ENCODE measurements around the gene SV2B.

SV2B gene

DNA sequence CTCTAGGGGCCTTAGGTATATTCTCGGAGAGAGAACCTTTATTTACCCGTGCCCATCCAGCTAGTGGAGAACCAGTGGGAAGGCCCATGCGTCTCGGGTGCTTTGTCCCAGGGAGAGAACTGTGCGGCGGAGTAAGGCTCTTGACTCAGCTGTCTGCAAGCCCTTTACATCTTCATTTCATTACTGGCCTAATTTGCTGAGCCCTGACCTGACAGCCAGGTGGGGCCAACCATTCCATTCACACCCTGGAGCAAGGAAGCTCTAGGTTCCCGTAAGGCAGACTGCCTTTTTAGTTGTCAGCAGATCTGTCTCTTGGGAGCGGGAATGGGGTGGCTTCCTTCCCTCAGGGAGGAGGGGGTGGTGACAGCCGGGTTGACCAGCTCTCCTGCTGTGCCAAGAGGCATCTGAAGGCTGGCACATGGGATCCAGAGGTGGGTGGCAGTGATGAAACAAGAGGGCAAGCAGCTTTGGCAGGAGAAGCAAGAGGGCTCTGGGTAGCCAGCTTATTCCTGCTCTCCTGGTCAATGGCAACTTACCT is 36.4 kb downstream of the SV2B start:
- DNase-seq (ENCODE audit: low read depth, low spot score), result no peak

DNA sequence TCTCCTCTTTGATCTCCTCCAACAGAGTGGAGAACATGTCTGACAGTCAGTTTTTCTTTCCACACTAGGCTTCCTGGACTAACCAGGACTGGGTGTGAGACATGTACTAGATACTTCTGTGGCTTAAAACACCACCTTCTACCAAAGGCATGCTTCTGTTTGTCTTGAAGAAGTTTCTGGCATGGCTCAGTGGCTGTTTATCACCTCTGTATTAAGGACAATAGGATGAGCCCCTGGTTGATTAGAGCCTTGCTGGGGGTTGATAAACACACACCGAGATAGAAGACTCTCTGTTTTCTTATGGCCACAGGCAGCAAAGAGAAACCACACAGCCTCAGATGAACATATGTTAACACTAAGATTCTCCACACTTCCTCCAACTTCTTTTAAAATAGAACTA is 40.5 kb downstream of the SV2B start:
- no peak for DNase-seq (ENCODE audit: low read depth, low spot score)

DNA sequence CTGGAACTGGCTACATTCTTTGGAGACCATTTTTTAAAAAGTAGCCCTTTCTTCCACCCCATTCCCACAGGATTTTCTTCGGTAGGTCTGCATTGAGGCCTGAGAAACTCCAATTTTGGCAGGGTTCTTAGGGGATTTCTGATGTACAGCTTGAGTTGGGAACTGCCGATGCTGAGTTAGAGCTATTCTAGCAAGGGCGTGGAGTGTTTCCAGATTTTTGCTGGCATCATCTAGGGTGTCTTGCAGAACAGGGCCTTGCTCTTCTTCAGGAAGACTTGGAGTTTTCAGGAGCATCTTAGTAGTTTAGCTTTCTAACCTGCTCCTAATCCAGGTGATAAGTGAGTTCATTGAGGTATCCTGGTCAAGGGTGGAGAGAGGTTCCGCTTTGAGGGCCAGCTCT is 41.0 kb downstream of the SV2B start:
- DNase-seq (ENCODE audit: low read depth, low spot score), result no peak

DNA sequence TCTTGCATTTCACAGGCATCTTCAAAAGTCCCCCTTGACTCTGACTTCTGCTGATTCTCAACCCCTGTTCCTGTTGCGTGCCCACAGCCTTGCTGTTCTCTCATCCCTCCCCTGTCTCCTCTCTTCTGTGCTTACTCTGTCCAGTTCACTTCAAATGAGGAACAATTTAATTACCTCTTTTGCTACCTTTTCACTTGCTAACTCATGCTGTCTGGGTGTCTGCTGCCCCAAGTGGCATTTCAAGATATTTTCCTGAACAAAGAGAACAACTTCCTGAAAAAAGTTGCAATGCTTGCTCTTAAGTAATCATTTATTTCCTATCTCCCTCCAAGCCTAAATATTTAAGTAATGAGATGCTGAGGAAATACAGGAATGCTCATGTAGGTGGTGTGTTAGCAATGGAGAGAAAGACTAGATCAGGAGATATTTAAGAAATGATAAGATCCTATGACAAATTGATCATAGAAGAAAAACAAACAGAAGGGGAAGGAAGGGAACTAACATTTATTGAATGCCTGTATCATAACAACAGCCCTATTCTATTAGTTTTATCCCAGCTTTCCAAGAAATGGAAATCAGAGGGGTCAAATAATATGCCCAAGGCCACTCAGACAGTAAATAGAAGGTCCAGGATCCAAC is 42.2 kb downstream of the SV2B start:
- DNase-seq (ENCODE audit: low read depth, low spot score), result no peak

DNA sequence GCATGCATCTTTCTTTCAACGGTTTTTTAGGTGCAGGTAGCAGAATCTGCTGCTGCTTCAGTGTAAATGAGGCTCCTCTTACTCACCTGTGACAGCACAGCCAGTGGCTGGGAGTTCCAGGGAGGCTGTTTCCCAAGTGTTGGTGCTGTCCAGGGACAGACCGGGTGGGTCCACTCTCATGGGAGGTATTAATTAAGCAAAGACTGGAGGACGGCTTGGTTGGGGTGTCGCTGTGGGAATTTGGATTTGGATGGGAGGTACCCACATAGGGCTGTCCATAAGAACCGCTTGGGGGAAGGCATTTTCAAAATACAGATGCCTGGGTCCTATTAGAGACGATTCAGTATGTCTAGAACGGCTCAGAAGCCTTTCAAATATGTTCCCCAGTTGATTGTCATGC is 42.9 kb downstream of the SV2B start:
- DNase-seq (ENCODE audit: low read depth, low spot score), result no peak

DNA sequence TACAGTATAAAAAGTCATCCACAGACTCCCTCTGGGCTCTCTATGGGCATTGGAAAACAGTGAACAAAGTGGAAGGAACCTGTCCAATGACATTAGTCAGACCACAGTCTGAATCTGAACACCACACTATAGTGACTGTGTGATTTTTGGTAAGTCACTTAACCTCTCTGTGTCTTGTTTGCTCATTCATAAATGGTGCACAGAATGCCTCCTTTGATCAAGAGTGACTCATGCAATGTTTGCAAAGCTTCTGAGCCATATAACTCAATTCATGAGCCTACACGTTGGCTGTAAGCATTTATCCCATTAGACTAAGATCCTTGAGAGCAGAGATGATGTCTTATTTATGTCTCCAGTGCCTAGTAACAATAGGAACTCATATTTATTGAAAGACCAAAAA is 46.7 kb downstream of the SV2B start:
- no peak for DNase-seq (ENCODE audit: low read depth, low spot score)

DNA sequence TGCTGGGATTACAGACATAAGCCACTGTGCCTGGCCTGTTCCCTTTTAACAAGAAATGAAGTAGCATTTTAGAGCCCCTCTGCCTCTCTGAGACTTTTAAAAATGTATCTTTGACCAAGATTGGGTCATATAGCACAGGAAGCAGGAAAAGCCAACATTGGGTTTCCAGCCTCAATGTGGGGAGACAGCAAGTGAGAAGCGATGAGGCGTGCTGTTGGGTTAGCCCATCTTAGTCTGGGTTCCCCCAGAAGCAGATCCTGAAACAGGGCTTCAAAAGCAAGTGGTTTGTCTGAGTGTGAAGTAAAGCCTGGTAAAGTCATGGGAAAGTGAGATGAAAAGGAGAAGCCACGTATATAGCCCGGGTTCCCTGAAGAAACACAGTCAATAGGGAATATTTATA is 48.2 kb downstream of the SV2B start:
- DNase-seq (ENCODE audit: low read depth, low spot score), result no peak

DNA sequence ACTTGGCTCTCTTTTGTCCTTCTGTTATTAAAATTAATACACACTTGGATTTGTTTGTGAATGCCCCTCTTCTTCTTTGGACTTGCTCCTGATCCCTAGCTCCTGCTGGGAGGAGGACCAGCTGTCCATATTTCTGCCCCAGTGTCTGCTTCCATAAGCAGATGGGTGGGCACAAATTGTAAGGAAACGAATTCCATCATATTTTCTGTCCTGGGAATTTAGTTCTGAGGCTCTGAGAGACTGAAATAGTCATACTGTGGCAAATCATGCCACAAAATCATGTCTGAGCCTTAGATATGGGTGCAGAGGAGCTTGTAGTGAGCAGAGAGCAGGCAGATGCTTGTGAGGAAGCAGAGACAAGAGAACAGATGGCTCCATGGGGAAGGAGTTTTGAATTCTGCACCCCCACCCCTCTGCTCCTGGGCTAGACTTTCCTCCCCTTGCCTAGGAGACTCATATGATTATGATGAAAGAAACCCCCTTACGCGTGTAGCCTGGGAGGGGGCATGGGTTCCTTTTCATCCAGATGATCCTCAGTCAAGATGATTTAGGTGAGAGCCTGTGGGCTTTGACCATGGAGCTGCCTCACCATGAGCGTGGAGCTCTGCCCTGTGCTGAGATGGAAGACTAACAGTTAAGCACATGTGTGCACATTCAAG is 50.6 kb downstream of the SV2B start:
- DNase-seq (ENCODE audit: low read depth, low spot score), result no peak

DNA sequence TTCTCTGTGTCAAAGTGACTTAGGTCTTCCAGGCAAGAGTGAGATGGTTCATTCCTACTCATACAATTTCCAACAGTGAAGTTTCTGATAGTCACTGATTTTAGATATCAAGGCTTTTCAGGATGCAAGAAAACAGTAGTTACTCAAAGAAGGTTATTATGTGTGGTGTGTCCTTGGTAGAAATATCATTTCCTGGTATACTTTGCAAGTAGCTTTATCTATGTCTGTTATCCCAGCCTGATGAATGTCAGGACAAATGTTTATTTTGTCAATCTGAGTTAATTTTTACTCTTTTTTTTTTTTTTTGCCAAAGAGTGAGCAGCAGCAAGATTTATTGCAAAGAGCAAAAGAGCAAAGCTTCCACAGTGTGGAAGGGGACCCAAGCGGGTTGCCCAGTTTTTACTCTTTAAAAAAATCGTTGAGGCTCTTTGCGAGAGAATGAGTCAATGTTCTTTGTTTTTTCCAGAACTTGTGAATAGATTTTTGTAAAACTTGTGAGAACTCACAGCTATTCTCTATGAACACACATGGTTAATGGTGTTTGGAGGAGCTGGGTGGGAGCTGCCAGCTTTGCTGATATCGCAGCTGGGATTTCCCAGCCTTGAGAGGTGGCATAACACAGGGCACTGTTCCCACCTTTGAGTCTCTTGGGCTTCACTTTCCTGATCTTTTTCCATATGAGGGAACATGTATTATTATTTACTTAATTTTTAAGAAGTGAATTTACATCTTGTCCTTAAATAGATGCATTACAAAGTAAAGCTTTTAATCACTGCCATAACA is 51.9 kb downstream of the SV2B start:
- DNase-seq (ENCODE audit: low read depth, low spot score), result no peak

DNA sequence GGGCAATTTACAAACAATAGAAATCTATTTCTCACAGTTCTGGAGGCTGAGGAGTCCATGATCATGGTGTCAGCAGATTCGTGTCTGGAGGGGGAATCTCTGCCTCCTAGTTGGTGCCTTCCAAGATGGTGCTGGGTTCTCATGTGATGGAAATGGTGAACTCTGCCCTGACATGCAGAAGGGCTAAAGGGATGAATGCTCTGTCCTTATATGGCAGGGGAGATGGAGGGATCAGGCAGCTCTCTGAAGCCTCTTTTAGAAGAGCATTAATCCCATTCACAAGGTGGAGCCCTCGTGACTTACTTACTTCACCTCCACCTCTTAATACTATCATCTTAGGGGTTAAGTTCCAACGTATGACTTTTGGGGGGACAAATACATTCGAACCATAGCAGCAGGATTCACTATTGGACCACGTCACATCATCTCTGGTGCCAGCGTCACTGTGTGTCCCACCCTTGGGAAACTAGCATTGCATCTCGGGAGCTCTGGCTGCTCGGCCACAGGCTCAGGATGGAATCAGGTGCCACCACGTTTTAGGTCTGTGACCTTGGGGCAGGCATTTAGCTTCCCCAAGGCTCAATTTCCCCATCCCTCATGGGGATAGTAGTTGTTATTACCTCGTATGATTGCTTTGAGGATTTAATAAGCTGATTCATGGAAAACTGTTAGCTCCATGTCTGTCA is 53.0 kb downstream of the SV2B start:
- no peak for DNase-seq (ENCODE audit: low read depth, low spot score)

DNA sequence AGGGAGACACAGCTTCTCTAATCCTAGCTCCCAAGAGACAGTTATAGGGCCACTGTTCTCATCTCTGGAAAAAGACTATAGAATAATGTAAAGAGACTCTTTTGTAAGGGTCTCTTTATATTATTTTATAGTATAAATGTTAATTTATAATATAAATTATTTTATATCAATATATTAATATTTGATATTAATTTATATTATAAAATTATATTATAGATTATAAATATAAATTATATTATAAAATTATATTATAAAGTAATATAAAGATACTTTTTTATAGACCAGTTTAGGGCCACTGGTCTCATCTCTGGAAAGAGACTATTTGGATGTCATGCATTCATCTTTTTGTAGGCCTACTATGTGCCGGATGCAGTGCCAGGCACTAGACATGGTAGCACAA is 53.9 kb downstream of the SV2B start:
- DNase-seq (ENCODE audit: low read depth, low spot score), result no peak

DNA sequence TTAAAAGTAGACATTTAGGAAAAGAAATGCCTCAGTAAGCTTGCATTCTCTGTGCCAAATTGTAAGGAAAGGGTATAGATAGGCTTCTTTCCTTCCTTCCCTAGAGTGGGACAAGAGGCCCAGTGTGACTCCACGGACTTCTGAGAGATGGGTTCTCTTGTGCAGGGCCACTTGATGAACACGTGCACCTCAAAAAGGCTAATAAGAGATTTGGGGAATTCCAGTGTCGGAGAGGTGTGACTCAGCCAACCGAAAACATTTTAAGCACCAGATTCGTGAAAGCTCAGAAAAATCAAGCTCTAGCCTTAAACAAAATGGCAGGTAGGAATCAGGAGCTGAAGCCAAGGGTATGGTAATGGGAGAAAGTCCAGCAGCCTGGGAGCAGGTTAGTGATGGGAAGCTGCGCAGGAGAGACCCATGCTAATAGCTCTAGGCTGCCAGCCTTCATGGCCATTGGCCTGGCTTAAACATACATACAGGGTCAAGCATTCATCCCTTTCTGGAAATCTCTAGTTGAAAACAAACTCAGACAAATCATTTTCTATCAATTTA is 56.2 kb downstream of the SV2B start:
- no peak for DNase-seq (ENCODE audit: low read depth, low spot score)

DNA sequence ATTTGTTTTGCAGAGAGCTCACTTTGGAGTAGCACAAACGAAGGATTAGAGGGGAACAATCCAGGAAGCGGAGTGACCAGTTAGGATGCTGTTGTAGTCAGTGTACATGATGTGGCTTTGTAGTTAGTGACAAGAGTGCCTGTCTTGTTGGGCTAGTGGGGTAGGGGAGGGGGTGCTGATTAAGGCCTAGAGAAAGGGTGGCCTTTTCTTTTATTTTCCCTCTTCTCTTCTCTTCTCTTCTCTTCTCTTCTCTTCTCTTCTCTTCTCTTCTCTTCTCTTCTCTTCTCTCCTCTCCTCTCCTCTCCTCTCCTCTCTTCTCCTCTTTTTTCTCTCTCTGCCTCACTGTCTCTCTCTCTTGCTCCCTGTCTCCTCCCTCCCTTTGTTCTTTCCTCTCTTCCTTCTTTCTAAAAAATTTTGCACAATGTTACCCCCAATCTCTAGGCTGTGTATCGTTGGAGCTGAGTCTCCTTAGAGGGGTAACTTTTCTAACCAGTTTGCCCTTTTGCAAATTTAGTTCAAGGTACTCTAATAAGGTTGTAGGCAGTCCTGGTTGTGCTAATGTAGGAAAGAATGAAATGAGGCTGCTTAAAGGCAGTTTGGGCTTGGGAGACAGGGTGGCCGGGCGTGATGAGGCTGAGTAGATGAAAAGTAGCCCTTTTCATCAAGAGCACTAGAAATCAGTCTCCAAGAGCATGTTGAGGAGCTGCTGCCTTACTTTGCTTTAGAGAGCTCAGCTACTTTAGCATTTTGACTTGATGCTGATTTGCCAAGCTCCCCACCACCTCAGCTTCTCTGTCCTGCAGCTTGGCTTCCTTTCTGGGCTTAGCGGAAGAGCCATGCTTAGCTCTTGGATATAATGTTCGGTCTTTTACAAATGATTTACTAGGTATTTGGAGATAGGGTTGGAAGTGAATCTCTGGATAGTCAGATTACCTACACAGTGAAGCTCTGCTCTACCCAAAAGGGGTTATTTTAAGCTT is 58.6 kb downstream of the SV2B start:
- DNase-seq (ENCODE audit: low read depth, low spot score), result no peak

DNA sequence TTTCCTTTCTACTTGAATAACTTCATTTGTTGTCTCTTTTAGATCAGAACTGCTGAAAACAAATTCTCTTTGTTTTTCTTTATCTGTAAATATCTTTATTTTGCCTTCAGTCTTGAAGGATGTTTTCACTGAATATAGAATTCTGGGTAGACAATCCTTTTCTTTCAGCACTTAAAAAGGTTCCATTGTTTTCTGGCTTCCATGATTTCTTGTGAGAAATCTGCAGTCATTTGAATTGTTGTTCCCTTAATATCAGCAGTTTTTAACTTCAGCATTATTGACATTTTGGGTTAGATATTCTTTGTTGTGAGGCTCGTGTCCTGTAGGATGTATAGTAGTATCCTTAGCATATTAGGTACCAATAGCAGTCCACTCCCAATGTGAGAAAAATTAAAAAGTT is 65.8 kb downstream of the SV2B start:
- no peak for DNase-seq (ENCODE audit: low read depth, low spot score)

DNA sequence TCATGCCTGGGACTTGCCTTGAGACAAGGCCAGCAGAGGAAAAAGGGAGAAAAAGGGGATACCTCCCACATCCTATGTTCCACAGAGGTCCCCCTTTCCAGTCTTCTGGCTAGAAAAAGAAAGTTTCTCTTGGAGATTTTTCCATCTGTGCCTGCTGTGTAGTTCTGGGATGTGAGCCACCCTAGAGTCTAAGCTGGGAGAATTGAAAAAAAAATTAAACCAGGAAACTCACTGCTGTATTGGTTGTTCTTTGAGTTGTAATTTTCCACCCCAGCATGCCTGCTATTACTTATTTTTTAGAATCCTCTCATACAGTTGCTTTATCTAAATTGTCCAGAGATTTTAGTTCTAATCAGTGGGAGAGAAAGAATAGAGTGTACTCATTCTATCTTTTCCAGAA is 68.4 kb downstream of the SV2B start:
- DNase-seq (ENCODE audit: low read depth, low spot score), result no peak

DNA sequence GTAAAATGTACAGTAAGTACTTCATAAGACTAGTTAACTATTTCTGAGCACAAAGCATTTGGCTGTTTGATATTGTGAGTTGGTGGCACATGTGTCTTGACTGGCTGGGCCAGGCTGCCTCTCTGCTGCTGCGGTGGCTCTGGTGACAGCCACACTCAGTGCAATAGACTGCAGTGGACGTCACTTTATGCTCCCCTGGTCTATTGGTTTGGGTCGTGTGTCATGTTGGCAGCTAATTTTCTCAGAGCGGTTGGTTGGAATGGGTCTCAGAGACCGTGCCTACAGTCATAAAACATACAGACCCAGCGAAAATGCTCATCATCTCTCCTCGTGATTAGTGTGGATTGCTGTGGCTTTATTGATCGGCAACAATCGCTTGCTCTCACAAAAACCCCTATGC is 71.3 kb downstream of the SV2B start:
- no peak for DNase-seq (ENCODE audit: low read depth, low spot score)

DNA sequence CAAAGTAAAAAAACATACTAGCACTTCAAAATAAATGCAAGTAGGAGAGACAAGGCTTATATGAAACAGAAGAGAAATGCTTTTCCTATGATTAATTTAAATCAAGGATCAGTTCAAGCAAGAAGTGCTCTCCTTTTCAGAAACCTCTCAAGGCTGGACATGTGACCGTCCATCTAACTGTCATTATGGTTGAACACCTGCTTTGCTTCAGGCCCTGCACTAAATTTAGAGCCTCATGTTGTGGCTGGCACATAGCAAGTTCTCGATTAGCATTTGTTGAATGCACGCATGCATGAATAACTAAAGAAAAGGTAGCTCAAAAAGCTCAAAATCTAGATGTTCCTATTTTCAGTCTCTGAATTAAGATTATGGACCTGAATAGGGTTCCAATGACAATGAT is 82.0 kb downstream of the SV2B start:
- DNase-seq (ENCODE audit: low read depth, low spot score), result no peak

DNA sequence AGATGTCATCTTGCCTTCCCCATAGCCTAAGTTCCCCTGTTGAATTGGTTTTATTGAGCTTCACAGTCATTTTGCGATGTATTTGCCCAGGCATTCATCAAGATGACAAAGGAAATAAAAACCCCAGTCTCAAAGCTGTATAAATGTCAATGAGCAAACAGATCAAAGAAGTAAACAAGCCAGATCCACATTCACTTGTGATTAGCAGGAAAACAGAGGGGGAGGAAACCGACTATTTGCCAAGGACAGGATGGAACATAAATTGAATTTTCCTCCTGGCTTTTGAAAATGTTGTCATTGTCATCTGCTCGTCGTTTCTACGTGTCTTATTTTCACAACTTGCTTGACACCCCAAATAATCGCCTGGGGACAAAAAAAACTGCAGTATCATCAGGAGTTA is 83.5 kb downstream of the SV2B start:
- no peak for DNase-seq (ENCODE audit: low read depth, low spot score)

DNA sequence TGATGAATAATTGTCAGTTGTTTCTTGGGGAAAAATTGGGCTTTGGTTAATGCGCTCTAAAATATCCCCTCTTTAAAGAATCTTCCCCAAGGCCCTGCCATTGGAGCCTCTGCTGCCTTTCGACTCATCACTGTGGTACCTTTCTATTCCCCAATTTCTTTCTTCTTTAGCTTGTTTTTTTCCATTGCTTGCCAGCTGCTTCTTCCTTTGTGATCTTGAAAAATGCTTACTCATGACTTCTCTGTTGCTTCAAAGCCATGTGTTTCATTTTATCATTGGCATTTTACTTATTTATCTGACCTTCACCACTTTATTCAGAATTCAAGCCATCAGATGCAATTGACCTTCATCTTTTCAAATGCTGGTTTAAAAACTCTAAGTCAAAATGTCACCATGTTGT is 84.4 kb downstream of the SV2B start:
- DNase-seq (ENCODE audit: low read depth, low spot score), result no peak

DNA sequence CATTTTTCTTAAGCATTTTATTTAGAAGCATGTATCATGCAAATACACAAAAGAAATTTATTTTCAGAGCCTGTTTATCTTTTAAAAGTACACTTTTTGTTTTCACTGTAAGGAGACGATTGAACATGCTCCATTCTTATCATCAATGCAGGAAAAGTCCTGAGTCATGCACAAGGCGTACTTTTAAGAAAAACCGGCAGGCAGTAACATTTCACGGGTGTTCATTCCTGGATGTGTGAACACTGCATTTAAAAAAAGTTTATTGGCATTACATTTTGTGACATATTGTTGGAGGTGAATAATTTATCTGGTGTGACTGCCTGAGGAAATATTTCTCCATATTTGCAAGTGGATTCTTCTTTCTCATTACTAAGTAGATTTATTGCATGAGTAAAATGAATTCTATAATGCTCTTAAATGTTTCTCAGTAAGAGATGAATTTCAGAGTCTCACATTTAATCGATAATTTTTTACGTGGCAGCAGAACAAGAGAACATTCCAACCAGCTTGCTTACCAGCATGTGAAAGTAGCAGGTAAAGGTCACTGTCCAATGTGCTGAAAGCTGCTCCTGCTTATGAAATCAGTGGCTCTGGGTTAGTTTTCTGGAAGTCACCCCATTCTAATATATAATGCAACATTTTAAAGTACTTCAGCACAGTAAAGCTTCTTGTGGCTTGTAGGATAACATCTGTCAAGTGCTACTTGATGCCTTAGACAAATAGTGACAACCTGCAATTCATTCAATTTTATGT is 87.0 kb downstream of the SV2B start:
- peak; percentile 2 for DNase-seq (ENCODE audit: low read depth, low spot score)

Data from ELF-1 (cell line).